GM23338 (cell line): Measurements from ENCODE around the gene CTNND2. TPM values are rescaled to one million over a fixed set of nuclear protein-coding genes. Genes with fewer than 3 reads are reported as not detected.

Source experiments
- ATAC-seq: fragments of 200-7000 bp; cut with Tn5 transposase; 3 replicates; pipeline ENCODE4 v1.9.1; 2020
- DNase-seq: peaks from one replicate; pipeline ENCODE4 v3.0.0-alpha.2; 2015; ENCODE audit warnings: low spot score
- H2AFZ ChIP-seq: fragments of 200-600 bp; sonication (generic); 2 replicates; pipeline ENCODE4 v1.8.0; 2016; ENCODE audit warnings: antibody characterized with exemption, mild to moderate bottlenecking, moderate library complexity
- H3F3A ChIP-seq: fragments of 200-600 bp; sonication (generic); replicated peaks from 2 replicates; pipeline ENCODE4 v1.8.0; 2017; ENCODE audit warnings: antibody characterized with exemption, mixed run types, low read depth
- H3K27ac ChIP-seq: fragments of 200-600 bp; sonication (generic); 2 replicates; pipeline ENCODE4 v1.6.1; 2016; ENCODE audit warnings: low read depth
- H3K27me3 ChIP-seq: fragments of 200-600 bp; sonication (generic); 2 replicates; pipeline ENCODE4 v1.8.0; 2016; ENCODE audit warnings: mild to moderate bottlenecking, mixed run types, moderate library complexity; ENCODE audit not compliant: insufficient read depth
- H3K36me3 ChIP-seq: fragments of 200-600 bp; sonication (generic); 2 replicates; pipeline ENCODE4 v1.8.0; 2016; ENCODE audit warnings: mild to moderate bottlenecking; ENCODE audit not compliant: insufficient read depth
- H3K4me1 ChIP-seq: fragments of 200-600 bp; sonication (generic); 2 replicates; pipeline ENCODE4 v1.8.0; 2016; ENCODE audit warnings: mild to moderate bottlenecking, moderate library complexity; ENCODE audit not compliant: insufficient read depth
- H3K4me2 ChIP-seq: fragments of 200-600 bp; sonication (generic); 2 replicates; pipeline ENCODE4 v1.7.1; 2017; ENCODE audit warnings: mixed run types
- H3K4me3 ChIP-seq: fragments of 200-600 bp; sonication (generic); 2 replicates; pipeline ENCODE4 v1.6.1; 2016; ENCODE audit warnings: mixed run types
- H3K79me2 ChIP-seq: fragments of 200-600 bp; sonication (generic); replicated peaks from 2 replicates; pipeline ENCODE4 v1.8.0; 2017; ENCODE audit warnings: mild to moderate bottlenecking; ENCODE audit not compliant: insufficient read depth
- H3K9me2 ChIP-seq: fragments of 200-600 bp; sonication (generic); 2 replicates; pipeline ENCODE4 v1.8.0; 2017; ENCODE audit not compliant: insufficient read depth
- H4K20me1 ChIP-seq: fragments of 200-600 bp; sonication (generic); replicated peaks from 2 replicates; pipeline ENCODE4 v1.8.0; 2017; ENCODE audit warnings: mild to moderate bottlenecking; ENCODE audit not compliant: insufficient read depth
- H3K27ac Mint-ChIP-seq: 2 replicates; pipeline ENCODE4 v1.8.0; 2020; ENCODE audit warnings: inconsistent platforms, mild to moderate bottlenecking, moderate library complexity, mixed read lengths
- H3K27me3 Mint-ChIP-seq: 3 replicates; pipeline ENCODE4 v1.8.0; 2022; ENCODE audit warnings: low read depth, mild to moderate bottlenecking, moderate library complexity, mixed read lengths, inconsistent platforms; ENCODE audit not compliant: insufficient read depth, poor library complexity
- H3K36me3 Mint-ChIP-seq: 3 replicates; pipeline ENCODE4 v1.8.0; 2021; ENCODE audit warnings: low read depth, mild to moderate bottlenecking, inconsistent platforms, moderate library complexity, mixed read lengths
- H3K4me1 Mint-ChIP-seq: 3 replicates; pipeline ENCODE4 v1.8.0; 2020; ENCODE audit warnings: mild to moderate bottlenecking, inconsistent platforms, mixed read lengths
- H3K4me3 Mint-ChIP-seq: 3 replicates; pipeline ENCODE4 v1.8.0; 2021; ENCODE audit warnings: moderate library complexity, mild to moderate bottlenecking, inconsistent platforms, mixed read lengths
- H3K9me3 Mint-ChIP-seq: 3 replicates; pipeline ENCODE4 v1.8.0; 2020; ENCODE audit warnings: moderate library complexity, mild to moderate bottlenecking, inconsistent platforms, mixed read lengths
- CREB1 ChIP-seq: fragments of 250-450 bp; sonication (Bioruptor Pico); IDR thresholded peaks from 2 replicates; pipeline ENCODE4 v1.5.0; 2020; ENCODE audit warnings: low read depth, mild to moderate bottlenecking, moderate library complexity
- EZH2 ChIP-seq: fragments of 200-600 bp; sonication (generic); IDR thresholded peaks from one replicate; pipeline ENCODE4 v1.8.0; 2017; ENCODE audit warnings: antibody characterized with exemption, mild to moderate bottlenecking, low read depth; ENCODE audit not compliant: unreplicated experiment
- EZH2phosphoT487 ChIP-seq: fragments of 200-600 bp; sonication (generic); IDR thresholded peaks from one replicate; pipeline ENCODE4 v1.8.1; 2018; ENCODE audit warnings: antibody characterized with exemption; ENCODE audit not compliant: unreplicated experiment
- JUNB ChIP-seq: IDR thresholded peaks from one replicate; pipeline ENCODE4 v1.6.1; 2016; ENCODE audit warnings: antibody characterized with exemption; ENCODE audit not compliant: unreplicated experiment
- NANOG ChIP-seq: IDR thresholded peaks from 2 replicates; pipeline ENCODE4 v1.6.1; 2016; ENCODE audit warnings: antibody characterized with exemption, borderline replicate concordance
- POLR2AphosphoS5 ChIP-seq: IDR thresholded peaks from 2 replicates; pipeline ENCODE4 v1.6.1; 2016; ENCODE audit warnings: antibody characterized with exemption, low read depth
- REST ChIP-seq: IDR thresholded peaks from one replicate; pipeline ENCODE4 v1.6.1; 2018; ENCODE audit warnings: antibody characterized with exemption; ENCODE audit not compliant: unreplicated experiment
- STAT1 ChIP-seq: IDR thresholded peaks from one replicate; pipeline ENCODE4 v1.6.1; 2016; ENCODE audit warnings: antibody characterized with exemption; ENCODE audit not compliant: unreplicated experiment
- ZNF114 ChIP-seq: fragments of 250-450 bp; sonication (Bioruptor Pico); IDR thresholded peaks from 2 replicates; pipeline ENCODE4 v1.5.0; 2020; ENCODE audit warnings: mild to moderate bottlenecking, moderate library complexity
- ZNF331 ChIP-seq: fragments of 250-450 bp; sonication (Bioruptor Pico); IDR thresholded peaks from 2 replicates; pipeline ENCODE4 v1.5.0; 2020; ENCODE audit warnings: low read depth, mild to moderate bottlenecking, moderate library complexity
- polyA plus RNA-seq: library from polyadenylated mRNA; unstranded; fragments of >200 nt; fragmentation: Nextera tagmentation; extraction: Ambion mirVana; gene quantifications from 2 replicates; pipeline ENCODE4 v1.2.1, GENCODE V29; 2016
- total RNA-seq: library from RNA; depleted of rRNA; stranded (reverse); fragments of >200 nt; shearing (Covaris generic); gene quantifications from 2 replicates; pipeline ENCODE4 v1.2.3, GENCODE V29; 2014
- TF ChIP-seq, protein P1 (sequence below), 2 experiments: fragments of 200-600 bp in 1 of 2; sonication (generic) in 1 of 2; conservative IDR thresholded peaks; 2 replicates each; pipeline versions ENCODE4 v1.5.1 to v1.6.1; 2016 to 2017; ENCODE audit warnings: antibody characterized with exemption in 2 of 2, low read depth in 2 of 2, mild to moderate bottlenecking in 2 of 2, moderate library complexity in 1 of 2
- TF ChIP-seq, protein P2 (sequence below): IDR thresholded peaks from 2 replicates; pipeline ENCODE4 v1.6.1; 2016; ENCODE audit warnings: antibody characterized with exemption
- TF ChIP-seq, protein P3 (sequence below): fragments of 250-450 bp; sonication (Bioruptor Pico); IDR thresholded peaks from 2 replicates; pipeline ENCODE4 v1.5.0; 2020; ENCODE audit warnings: mild to moderate bottlenecking, moderate library complexity

Gene CTNND2
- total and polyA plus RNA-seq, 2 experiments from 2014 or later: 5.1 to 7.0 TPM

GRCh38 chr5:11869203-11869602 is 35.0 kb downstream of the CTNND2 start:
- H4K20me1 ChIP-seq: no peaks in the 10 kb centered on the region; the same call in 1 of the 2 replicates
- no peaks in the 10 kb centered on the region; the same call in 2 of the 3 replicates for H3K36me3 Mint-ChIP-seq
- H3K27me3 ChIP-seq: no peaks in the 10 kb centered on the region
- no peak overlapping the region for H3K4me3 ChIP-seq
- H3K27ac Mint-ChIP-seq: no peak overlapping the region
- H3F3A ChIP-seq: no peaks in the 10 kb centered on the region
- no peaks in the 10 kb centered on the region for H3K36me3 ChIP-seq
- H3K79me2 ChIP-seq: peaks cover 4% of the 10 kb centered on the region
- TF ChIP-seq NANOG (no peak), CREB1 (CRISPR knock-in tag) (no peak), EZH2 (no peak), ZNF331 (no peak), REST (no peak), EZH2phosphoT487 (no peak), ZNF114 (CRISPR knock-in tag) (no peak), JUNB (no peak), POLR2AphosphoS5 (no peak), STAT1 (no peak)
- TF ChIP-seq, protein P1, sequence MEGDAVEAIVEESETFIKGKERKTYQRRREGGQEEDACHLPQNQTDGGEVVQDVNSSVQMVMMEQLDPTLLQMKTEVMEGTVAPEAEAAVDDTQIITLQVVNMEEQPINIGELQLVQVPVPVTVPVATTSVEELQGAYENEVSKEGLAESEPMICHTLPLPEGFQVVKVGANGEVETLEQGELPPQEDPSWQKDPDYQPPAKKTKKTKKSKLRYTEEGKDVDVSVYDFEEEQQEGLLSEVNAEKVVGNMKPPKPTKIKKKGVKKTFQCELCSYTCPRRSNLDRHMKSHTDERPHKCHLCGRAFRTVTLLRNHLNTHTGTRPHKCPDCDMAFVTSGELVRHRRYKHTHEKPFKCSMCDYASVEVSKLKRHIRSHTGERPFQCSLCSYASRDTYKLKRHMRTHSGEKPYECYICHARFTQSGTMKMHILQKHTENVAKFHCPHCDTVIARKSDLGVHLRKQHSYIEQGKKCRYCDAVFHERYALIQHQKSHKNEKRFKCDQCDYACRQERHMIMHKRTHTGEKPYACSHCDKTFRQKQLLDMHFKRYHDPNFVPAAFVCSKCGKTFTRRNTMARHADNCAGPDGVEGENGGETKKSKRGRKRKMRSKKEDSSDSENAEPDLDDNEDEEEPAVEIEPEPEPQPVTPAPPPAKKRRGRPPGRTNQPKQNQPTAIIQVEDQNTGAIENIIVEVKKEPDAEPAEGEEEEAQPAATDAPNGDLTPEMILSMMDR (conservative IDR thresholded peaks at IDR 0.05; ENCODE audit: low read depth in 2 of 2): no peak
- TF ChIP-seq, protein P2, sequence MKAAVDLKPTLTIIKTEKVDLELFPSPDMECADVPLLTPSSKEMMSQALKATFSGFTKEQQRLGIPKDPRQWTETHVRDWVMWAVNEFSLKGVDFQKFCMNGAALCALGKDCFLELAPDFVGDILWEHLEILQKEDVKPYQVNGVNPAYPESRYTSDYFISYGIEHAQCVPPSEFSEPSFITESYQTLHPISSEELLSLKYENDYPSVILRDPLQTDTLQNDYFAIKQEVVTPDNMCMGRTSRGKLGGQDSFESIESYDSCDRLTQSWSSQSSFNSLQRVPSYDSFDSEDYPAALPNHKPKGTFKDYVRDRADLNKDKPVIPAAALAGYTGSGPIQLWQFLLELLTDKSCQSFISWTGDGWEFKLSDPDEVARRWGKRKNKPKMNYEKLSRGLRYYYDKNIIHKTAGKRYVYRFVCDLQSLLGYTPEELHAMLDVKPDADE: no peak
- TF ChIP-seq, protein P3, sequence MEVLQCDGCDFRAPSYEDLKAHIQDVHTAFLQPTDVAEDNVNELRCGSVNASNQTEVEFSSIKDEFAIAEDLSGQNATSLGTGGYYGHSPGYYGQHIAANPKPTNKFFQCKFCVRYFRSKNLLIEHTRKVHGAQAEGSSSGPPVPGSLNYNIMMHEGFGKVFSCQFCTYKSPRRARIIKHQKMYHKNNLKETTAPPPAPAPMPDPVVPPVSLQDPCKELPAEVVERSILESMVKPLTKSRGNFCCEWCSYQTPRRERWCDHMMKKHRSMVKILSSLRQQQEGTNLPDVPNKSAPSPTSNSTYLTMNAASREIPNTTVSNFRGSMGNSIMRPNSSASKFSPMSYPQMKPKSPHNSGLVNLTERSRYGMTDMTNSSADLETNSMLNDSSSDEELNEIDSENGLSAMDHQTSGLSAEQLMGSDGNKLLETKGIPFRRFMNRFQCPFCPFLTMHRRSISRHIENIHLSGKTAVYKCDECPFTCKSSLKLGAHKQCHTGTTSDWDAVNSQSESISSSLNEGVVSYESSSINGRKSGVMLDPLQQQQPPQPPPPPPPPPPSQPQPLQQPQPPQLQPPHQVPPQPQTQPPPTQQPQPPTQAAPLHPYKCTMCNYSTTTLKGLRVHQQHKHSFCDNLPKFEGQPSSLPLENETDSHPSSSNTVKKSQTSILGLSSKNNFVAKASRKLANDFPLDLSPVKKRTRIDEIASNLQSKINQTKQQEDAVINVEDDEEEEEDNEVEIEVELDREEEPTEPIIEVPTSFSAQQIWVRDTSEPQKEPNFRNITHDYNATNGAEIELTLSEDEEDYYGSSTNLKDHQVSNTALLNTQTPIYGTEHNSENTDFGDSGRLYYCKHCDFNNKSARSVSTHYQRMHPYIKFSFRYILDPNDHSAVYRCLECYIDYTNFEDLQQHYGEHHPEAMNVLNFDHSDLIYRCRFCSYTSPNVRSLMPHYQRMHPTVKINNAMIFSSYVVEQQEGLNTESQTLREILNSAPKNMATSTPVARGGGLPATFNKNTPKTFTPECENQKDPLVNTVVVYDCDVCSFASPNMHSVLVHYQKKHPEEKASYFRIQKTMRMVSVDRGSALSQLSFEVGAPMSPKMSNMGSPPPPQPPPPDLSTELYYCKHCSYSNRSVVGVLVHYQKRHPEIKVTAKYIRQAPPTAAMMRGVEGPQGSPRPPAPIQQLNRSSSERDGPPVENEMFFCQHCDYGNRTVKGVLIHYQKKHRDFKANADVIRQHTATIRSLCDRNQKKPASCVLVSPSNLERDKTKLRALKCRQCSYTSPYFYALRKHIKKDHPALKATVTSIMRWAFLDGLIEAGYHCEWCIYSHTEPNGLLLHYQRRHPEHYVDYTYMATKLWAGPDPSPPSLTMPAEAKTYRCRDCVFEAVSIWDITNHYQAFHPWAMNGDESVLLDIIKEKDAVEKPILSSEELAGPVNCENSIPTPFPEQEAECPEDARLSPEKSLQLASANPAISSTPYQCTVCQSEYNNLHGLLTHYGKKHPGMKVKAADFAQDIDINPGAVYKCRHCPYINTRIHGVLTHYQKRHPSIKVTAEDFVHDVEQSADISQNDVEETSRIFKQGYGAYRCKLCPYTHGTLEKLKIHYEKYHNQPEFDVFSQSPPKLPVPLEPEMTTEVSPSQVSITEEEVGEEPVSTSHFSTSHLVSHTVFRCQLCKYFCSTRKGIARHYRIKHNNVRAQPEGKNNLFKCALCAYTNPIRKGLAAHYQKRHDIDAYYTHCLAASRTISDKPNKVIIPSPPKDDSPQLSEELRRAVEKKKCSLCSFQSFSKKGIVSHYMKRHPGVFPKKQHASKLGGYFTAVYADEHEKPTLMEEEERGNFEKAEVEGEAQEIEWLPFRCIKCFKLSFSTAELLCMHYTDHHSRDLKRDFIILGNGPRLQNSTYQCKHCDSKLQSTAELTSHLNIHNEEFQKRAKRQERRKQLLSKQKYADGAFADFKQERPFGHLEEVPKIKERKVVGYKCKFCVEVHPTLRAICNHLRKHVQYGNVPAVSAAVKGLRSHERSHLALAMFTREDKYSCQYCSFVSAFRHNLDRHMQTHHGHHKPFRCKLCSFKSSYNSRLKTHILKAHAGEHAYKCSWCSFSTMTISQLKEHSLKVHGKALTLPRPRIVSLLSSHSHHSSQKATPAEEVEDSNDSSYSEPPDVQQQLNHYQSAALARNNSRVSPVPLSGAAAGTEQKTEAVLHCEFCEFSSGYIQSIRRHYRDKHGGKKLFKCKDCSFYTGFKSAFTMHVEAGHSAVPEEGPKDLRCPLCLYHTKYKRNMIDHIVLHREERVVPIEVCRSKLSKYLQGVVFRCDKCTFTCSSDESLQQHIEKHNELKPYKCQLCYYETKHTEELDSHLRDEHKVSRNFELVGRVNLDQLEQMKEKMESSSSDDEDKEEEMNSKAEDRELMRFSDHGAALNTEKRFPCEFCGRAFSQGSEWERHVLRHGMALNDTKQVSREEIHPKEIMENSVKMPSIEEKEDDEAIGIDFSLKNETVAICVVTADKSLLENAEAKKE (CRISPR knock-in tag): no peak
- no peaks in the 10 kb centered on the region; the same call in 2 of the 3 replicates for H3K9me3 Mint-ChIP-seq
- no peak overlapping the region for H3K27ac ChIP-seq
- H2AFZ ChIP-seq: no peak overlapping the region
- DNase-seq (no peak), ATAC-seq (no peak)
- no peak overlapping the region for H3K4me3 Mint-ChIP-seq
- peaks cover 5% of the 10 kb centered on the region; the same call in 2 of the 3 replicates for H3K4me1 Mint-ChIP-seq
- no peaks in the 10 kb centered on the region for H3K4me1 ChIP-seq
- H3K27me3 Mint-ChIP-seq: no peaks in the 10 kb centered on the region
- H3K4me2 ChIP-seq: no peak overlapping the region
- no peaks in the 10 kb centered on the region for H3K9me2 ChIP-seq
